NCI-H1048 (cell line): ENCODE data around the gene CT47C1.

Experiments used
- DNase-seq: peaks from one replicate; lab custom pipeline; 2025; lab: John Stamatoyannopoulos, UW

The CT47C1 gene

DNA sequence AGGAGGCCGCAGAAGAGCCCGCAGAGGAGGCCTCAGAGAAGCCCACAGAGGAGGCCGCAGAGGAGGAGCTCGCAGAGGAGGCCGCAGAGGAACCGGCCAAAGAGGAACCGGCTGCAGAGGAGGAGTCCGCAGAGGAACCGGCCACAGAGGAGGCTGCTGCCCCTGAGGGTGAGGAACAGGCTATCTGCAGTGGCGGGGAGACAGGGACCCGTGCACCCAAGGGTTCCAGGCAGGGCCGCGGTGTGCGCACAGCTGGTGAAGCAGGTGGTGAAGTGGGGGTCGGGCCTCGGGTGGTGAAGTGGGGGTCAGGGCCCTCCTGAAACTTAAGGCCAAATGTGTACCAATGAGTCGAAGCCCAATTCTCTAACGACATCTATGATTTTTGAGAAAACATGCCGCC, 1.1 kb downstream of the CT47C1 start:
- no peak for DNase-seq

DNA sequence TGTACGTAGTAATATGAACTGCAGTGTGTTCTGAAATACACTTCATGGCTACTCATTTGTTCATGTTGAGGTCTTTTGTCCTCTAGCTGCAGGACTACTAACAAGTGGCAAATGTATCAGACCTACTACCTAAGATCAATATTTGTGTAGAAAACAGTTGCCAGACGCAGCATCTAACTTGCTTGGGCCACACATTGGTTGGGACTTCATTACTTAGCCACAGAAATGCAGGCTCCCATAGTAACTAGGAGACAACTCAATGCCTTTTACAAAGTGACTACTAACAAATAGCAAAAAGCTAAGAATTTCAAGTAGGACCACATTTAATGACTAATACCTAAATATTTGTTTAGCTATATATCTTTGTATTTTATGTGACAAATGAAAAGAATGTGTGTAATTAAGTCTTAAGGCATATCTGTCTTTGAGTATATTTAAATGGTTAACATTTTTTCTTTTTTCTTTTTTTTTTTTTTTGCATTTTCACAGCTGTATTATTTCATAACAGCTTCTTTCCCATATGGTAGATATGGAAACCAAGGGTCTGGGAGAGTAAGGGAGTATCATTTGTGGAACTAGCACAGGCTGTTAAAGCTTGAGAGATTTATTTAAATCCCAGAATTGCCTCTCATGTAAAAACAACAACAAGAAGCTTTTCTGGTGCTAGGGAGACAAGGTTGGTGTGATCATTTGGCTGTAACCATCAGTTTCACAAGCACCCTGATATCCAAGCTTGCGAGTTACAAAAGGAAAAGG, 2.7 kb downstream of the CT47C1 start:
- no peak for DNase-seq

DNA sequence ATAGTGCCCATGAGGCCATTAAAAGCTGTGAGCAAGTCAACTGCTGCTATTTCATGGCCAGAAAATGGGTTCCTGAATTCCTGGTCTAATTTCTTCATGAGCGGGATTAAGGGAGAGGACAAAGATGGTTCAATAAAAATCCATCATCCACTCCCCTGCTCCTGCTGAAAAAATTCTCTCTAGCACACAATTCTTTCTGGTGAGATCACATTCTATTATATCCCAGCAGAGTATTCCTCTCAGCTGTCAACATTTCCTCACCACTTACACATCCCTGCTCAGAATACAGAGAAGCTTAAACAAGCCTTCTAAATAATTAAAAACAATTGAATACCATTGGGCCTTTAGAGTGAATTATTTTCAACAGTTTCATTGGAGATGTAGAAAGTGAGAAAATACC, 9.5 kb downstream of the CT47C1 start:
- DNase-seq = no peak

DNA sequence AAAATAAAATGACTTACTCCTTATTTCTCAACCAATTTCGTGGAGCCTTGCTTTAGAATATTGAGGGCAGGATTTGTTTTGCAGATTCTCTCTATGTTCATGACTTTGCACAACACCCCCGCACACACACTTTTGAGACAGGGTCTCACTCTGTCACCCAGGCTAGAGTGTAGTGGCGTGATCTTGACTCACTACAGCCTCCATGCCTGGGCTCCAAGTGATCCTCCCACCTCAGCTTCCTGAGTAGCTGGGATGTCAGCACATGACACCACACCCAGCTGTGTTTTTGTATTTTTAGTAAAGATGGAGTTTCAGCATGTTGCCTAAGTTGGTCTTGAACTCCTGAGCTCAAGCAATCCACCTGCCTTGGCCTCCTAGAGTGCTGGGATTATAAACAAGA, 12.0 kb downstream of the CT47C1 start:
- no peak for DNase-seq

DNA sequence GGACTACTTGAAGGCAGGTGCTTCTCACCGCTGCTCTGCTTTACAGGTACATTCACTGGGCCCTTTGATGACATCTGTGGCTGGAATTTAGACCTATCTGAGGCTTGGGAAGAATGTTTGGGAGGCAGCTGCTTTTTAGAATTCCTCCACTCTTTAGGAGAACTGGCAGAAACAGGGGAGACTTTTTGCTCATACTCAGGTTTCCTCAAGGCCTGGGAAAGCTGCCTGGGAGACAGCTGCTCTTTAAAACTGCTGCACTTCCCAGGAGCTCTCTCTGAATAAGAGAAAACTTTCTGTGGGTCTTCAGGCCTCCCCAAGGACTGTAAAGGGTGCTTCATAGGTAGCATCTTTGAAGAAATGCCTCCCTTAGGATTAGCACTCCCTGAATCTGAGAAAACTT, 14.3 kb downstream of the CT47C1 start:
- DNase-seq = no peak

DNA sequence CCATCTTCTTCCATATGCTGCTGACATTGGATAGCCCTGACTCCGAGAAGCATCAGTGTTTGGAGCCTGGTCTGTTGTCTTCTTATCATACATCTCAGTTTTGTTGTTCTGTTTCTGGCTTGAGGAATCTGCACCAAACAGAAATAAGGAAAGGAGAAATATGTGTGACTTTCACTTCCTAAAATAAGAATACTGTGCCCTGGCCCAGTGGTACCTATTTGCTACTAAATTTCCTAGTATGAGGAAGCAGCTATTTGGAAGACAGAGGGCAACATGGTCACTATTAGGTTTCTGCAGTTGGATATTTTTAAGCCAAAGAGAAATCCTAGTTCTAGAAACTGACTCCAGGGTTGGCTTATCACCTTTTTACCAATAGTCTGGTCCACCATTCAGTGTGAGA, 16.8 kb downstream of the CT47C1 start:
- no peak for DNase-seq

DNA sequence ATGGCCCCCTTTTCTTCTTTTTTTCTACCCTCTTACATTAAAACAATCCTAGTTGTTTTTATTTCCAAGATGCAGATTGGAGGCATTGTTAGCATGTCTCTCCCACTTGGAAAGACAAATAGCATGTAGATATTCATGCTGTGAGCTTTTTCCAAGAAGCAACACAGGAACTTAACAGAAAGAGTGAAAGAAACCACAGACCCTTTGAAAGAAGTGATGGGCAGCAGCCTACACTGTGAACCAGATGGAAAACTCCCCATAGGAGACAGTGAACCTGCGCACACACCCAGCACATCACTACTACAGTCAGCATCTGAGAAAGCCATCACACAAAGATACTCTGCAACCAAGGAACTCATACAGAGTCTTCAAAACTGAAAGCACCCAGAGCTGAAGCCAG, 17.8 kb downstream of the CT47C1 start:
- no peak for DNase-seq

DNA sequence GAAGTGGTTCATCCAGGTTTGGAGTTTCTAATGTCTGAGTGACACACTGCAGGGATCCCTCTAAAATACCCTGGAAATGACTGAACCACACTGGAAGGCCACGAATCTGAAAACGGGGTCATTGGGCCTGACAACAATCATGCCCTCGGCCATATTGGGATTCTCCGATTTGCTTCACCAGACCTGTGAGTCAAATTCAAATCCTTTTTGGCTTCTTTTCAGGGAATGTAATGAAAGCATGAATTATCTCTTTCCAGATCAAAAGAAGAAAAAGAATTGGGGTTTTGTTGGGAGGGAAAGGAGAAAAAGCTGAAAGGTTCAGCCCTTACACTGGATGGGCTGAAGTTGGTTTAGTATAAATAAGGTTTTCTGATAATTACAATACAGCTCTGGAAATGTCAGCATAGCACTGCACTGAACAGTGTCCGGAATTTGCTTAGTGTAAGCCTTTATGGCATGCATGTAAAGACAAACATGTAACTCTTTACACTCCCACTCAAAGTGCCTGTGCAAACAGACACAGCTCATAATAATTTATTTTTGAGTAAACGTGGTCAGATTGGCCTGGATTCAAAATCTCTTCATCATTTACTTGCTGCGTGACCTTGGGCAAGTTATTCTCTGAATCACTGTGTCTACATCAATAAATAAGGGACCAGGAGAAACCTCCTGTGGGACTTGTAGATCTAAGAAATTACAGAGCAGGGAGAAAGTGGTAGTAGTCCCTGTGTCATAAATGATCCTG, 21.4 kb downstream of the CT47C1 start:
- DNase-seq = no peak

DNA sequence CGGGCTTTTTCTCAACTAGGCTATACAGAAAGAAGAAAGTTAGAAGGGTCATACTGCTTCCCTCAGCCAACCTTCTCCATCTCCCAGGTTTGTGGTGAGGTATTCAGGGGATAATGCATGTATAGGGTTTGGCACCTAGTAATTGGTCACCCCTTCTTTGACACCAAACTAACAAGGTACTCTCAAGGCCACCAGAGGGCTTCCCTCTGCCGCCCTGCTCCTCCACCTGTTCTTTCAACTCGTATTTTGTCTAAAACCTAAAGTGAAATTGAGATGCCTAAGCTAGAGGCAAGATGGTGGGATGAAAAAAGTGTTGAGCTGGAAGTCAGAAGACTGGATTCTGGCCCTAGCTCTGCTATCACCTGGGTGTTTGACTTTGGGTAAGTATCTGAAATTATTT, 22.0 kb downstream of the CT47C1 start:
- no peak for DNase-seq

DNA sequence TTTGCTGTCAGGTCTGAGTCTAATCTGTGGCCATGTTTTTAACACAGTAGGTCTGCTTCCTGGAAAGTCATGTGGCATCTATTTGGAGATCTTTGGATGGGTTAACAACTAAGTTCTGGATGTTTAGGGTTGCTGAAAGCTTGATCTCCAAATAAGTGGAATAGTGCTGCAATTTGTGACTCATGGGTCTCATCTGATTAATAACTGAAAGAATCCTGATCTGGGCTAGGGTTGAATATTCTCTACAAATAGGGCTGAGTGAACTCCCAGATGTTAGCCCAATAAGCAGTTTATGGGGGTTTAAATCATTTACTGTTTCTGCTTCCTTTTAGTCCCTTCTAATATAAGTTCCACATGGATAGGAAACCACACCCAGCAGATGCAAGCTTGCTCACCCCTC, 23.1 kb downstream of the CT47C1 start:
- DNase-seq = no peak

DNA sequence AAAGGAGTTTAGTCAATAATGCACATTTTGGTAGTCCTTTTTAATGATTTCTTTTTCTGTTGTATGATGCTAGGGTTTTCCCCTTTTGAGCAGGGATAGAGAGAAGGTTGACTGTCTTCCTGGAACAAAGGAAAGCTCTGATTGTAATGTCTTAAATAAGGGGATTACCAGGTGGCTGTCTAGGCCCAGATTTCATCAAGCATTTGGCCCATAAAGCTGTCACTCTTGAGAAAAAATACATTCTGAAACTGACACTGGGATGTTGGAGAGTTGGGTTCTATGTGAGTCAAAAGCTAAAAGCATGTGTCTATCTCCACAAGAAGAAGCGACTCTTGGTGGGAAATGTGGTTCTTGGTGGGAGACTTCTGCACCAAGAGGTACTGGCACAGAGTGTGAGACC, 28.4 kb downstream of the CT47C1 start:
- no peak for DNase-seq

DNA sequence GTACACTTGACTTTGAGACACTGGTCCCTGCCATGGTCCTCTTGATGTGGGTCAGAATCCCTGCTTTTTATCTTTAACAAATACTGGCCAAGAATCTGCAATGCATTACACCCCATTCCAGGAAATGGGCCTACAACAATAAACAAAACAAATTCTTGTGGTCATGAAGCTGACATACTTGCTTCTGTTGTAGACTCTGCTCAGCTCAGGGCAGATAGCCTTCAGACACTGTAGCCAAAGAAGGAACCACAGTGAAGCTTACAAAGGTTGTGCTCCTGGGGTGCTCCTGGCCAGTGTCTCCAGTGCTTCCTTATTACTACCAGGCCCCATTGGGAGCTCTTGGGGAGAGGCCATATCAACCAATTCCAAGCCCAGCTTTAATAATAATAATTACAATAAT, 33.0 kb downstream of the CT47C1 start:
- DNase-seq = no peak

DNA sequence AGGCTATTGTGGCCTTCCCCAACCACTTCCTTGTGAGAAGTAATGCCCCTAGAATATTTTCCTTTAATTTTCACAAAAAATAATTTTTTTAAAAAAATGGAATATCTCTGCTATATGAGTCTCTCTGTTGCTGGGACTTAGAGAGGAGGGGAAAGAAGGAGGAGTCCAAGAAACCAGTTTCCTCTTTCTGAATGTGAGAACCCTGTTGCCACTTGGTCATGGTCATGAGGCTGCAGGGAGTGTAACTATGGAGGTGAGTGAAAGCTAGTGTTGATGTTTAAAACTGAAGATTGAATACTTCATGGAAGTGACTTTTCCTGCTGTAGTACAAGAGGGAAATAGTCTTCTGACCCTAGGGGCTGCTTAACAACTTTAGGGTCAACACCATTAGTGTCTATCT, 34.4 kb downstream of the CT47C1 start:
- DNase-seq = no peak

DNA sequence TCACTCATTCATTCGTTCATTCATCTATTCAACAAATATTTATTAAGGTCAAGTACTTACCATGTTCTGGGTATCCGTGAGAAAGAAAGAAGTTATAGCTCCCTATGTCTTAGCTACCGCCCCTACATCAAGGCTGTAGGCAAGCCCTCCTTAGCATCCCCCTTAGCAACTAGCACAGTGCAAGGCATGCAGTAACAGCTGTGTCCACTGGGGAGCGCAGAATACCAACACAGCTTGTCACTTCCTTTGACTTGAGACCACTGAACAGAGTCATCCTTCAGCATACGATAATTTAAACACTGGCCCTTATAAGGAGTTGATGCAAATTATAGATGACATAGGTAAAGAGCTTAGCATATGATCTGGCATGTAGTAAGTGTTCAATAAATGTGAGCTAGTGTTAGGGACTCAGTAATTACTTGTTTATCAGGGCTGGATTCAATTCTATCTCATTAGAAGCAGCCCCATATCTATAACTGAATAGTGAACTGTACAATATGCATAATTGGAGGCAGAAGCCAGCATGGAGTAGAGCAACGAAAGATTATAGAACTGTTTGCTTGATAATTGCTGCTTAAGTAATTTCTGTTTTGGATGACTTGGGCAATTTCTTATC, 46.1 kb downstream of the CT47C1 start:
- DNase-seq = no peak

DNA sequence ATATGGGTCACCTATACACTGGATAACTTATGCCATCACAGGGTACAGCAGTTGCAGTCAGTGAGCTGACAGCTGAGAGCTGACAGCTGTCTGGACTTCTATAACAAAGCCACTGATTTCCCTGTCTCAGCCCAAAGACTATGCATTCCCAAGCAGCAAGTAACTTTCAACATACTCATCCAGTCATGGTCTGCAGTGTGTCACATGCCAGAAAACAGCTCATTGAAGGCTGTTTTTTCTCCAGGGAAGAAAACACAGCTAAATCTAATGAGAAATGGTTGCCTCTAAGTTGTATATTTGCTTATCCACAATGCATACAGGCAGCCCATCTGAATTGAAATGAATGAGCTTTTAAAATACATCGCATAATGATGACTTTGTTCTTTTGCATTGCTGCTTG, 48.5 kb downstream of the CT47C1 start:
- DNase-seq = no peak
